ENCODE data around the gene C10orf143.

Gene C10orf143

GRCh38 chr10:130110246-130111112 is at the start of gene C10orf143:
Gene C10orf143, minus strand, starts transcription at chr10:130110830. Its CDS starts 58 bp downstream, at chr10:130110772.
- ChIA-PET POLR2A (interaction anchor here (0.6 to 4.0 kb wide), 35 partner anchors 9 to 1841 kb away, joined by 3 to 104 read pairs (median 5); partner anchors contain the start of genes GLRX3 and PPP2R2D), CTCF (interaction anchor here (0.7 to 1.6 kb wide), 11 partner anchors 11 to 1080 kb away, joined by 3 to 6 read pairs (median 4); partner anchors contain the start of gene GLRX3)

GRCh38 chr10:130159192-130159794 is 48.7 kb upstream of the C10orf143 start:
- TF ChIP-seq PKNOX1 (IDR thresholded peaks at IDR 0.05) (peak; percentile 15; the same call in 1 of the 2 replicates), LEF1 (IDR thresholded peaks at IDR 0.05; ENCODE audit: borderline replicate concordance) (no peak), BHLHE40 (IDR thresholded peaks at IDR 0.05; ENCODE audit: borderline replicate concordance) (no peak)
- ChIA-PET POLR2A (interaction anchor here (1.1 to 1.3 kb wide), 2 partner anchors 22 to 48 kb away, joined by 3 to 4 read pairs; partner anchors contain the start of genes C10orf143 and GLRX3), CTCF (interaction anchor here (0.6 kb wide), 1 partner anchor 115 kb away, joined by 3 read pairs; no protein-coding TSS in a partner anchor)
- DNase-seq (ENCODE audit: extremely low spot score), result no peak

More at GRCh38 chr10:130110246-130111112, at the start of gene C10orf143:
- DNase-seq (ENCODE audit: extremely low spot score), result peak; percentile 97
- TF ChIP-seq TARDBP (IDR thresholded peaks at IDR 0.05) (no peak), SUZ12 (IDR thresholded peaks at IDR 0.05) (no peak), HDGF (IDR thresholded peaks at IDR 0.05; ENCODE audit: borderline replicate concordance) (peak; percentile 38; the same call in 1 of the 2 replicates), ZNF384 (IDR thresholded peaks at IDR 0.05) (no peak), ELF4 (IDR thresholded peaks at IDR 0.05) (peak; percentile 46; the same call in 1 of the 2 replicates), SP1 (IDR thresholded peaks at IDR 0.05) (peak; percentile 60; the same call in 1 of the 2 replicates), CTBP1 (IDR thresholded peaks at IDR 0.05; ENCODE audit: borderline replicate concordance) (no peak; the same call in 1 of the 2 replicates), FOXK2 (IDR thresholded peaks at IDR 0.05) (no peak), FOXA1 (IDR thresholded peaks at IDR 0.05) (no peak), FOXM1 (IDR thresholded peaks at IDR 0.05; ENCODE audit: borderline replicate concordance) (0 out of 2 replicates have a peak, but pooled peaks have one; percentile 14), ARNT (IDR thresholded peaks at IDR 0.05) (0 out of 2 replicates have a peak, but pooled peaks have one; percentile 40), BHLHE40 (IDR thresholded peaks at IDR 0.05; ENCODE audit: borderline replicate concordance) (no peak), PKNOX1 (IDR thresholded peaks at IDR 0.05) (peak; percentile 86), LEF1 (IDR thresholded peaks at IDR 0.05; ENCODE audit: borderline replicate concordance) (no peak), L3MBTL2 (conservative IDR thresholded peaks at IDR 0.05) (peak; percentile 96)

- ChIA-PET POLR2A (no interaction called here), CTCF (no interaction called here)
- DNase-seq (ENCODE audit: extremely low spot score), result no peak
- TF ChIP-seq BHLHE40 (IDR thresholded peaks at IDR 0.05; ENCODE audit: borderline replicate concordance), result no peak
Measured at GRCh38 chr10:130146042-130146441, 35.4 kb upstream of the C10orf143 start.

GRCh38 chr10:130141878-130142277 is 31.2 kb upstream of the C10orf143 start:
- no peak for TF ChIP-seq BHLHE40 (IDR thresholded peaks at IDR 0.05; ENCODE audit: borderline replicate concordance)
- no peak for TF ChIP-seq NFRKB (IDR thresholded peaks at IDR 0.05)
- TF ChIP-seq LEF1 (IDR thresholded peaks at IDR 0.05; ENCODE audit: borderline replicate concordance), result no peak
- TF ChIP-seq HDGF (IDR thresholded peaks at IDR 0.05; ENCODE audit: borderline replicate concordance), result no peak
- no peak for DNase-seq (ENCODE audit: extremely low spot score)
- CTCF ChIA-PET, result interaction anchor here (0.9 kb wide), 1 partner anchor 32 kb away, joined by 4 read pairs; no protein-coding TSS in a partner anchor
- POLR2A ChIA-PET, result interaction anchor here (2.1 kb wide), 1 partner anchor 32 kb away, joined by 10 read pairs; the partner anchor contains the start of gene C10orf143

- TF ChIP-seq HDGF (IDR thresholded peaks at IDR 0.05; ENCODE audit: borderline replicate concordance), result no peak
- no peak for TF ChIP-seq PKNOX1 (IDR thresholded peaks at IDR 0.05)
- no peak for TF ChIP-seq SUZ12 (IDR thresholded peaks at IDR 0.05)
- TF ChIP-seq ZNF384 (IDR thresholded peaks at IDR 0.05), result no peak
- CTCF ChIA-PET, result interaction anchor here (0.9 kb wide), 1 partner anchor 32 kb away, joined by 4 read pairs; no protein-coding TSS in a partner anchor
Measured at GRCh38 chr10:130141460-130141859, 30.8 kb upstream of the C10orf143 start.

GRCh38 chr10:130141038-130141437 is 30.4 kb upstream of the C10orf143 start:
- DNase-seq (ENCODE audit: extremely low spot score), result no peak
- POLR2A ChIA-PET, result interaction anchor here (2.1 kb wide), 1 partner anchor 31 kb away, joined by 10 read pairs; the partner anchor contains the start of gene C10orf143
- TF ChIP-seq NFRKB (IDR thresholded peaks at IDR 0.05), result no peak
- no peak for TF ChIP-seq BHLHE40 (IDR thresholded peaks at IDR 0.05; ENCODE audit: borderline replicate concordance)
- no peak for TF ChIP-seq ARNT (IDR thresholded peaks at IDR 0.05)
- TF ChIP-seq TARDBP (IDR thresholded peaks at IDR 0.05), result no peak
- no peak for TF ChIP-seq LEF1 (IDR thresholded peaks at IDR 0.05; ENCODE audit: borderline replicate concordance)
- TF ChIP-seq HDGF (IDR thresholded peaks at IDR 0.05; ENCODE audit: borderline replicate concordance), result no peak
- TF ChIP-seq CTBP1 (IDR thresholded peaks at IDR 0.05; ENCODE audit: borderline replicate concordance), result no peak
- no peak for TF ChIP-seq ZNF384 (IDR thresholded peaks at IDR 0.05)
- no peak for TF ChIP-seq ELF4 (IDR thresholded peaks at IDR 0.05)
- TF ChIP-seq L3MBTL2 (conservative IDR thresholded peaks at IDR 0.05), result no peak
- TF ChIP-seq SP1 (IDR thresholded peaks at IDR 0.05), result no peak
- TF ChIP-seq FOXA1 (IDR thresholded peaks at IDR 0.05), result no peak
- no peak for TF ChIP-seq FOXK2 (IDR thresholded peaks at IDR 0.05)
- TF ChIP-seq PKNOX1 (IDR thresholded peaks at IDR 0.05), result no peak
- no peak for TF ChIP-seq FOXM1 (IDR thresholded peaks at IDR 0.05; ENCODE audit: borderline replicate concordance)
- TF ChIP-seq SUZ12 (IDR thresholded peaks at IDR 0.05), result no peak
- CTCF ChIA-PET, result interaction anchor here (0.9 kb wide), 1 partner anchor 31 kb away, joined by 4 read pairs; no protein-coding TSS in a partner anchor

More at GRCh38 chr10:130141460-130141859, 30.8 kb upstream of the C10orf143 start:
- no peak for DNase-seq (ENCODE audit: extremely low spot score)
- POLR2A ChIA-PET, result interaction anchor here (2.1 kb wide), 1 partner anchor 31 kb away, joined by 10 read pairs; the partner anchor contains the start of gene C10orf143
